Activated gamma-delta T cell treated with anti-CD3 and anti-CD28 coated beads, Interleukin-2, amount 50 U/mL, for 16 hours (primary cell): Measurements from ENCODE around the gene PCBP1.
"Not testable (repeated sequence)": the region's sequence is repeated elsewhere in the genome, so short reads cannot be mapped to it uniquely, and the experiment has no call there.

Experiments used
- DNase-seq: peaks from one replicate; pipeline ENCODE4 v3.0.0-alpha.2; 2020; ENCODE audit warnings: low read depth

Gene PCBP1

DNA sequence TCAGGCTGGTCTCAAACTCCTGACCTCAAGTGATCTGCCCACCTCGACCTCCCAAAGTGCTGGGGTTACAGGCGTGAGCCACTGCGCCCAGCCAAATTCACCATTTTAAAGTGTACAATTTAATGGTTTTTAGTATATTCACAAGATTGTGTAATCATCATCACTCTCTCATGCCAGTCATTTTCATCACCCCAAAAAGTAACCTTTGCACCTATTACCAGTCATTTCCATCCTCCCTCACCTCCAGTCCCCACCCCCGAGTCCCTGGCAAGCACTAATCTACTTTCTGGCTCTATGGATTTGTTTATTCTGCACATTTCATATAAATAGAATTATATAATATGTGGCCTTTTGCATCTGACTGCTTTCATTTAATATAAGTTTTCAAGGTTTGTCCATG is 10.8 kb downstream of the PCBP1 start:
- no peak for DNase-seq

DNA sequence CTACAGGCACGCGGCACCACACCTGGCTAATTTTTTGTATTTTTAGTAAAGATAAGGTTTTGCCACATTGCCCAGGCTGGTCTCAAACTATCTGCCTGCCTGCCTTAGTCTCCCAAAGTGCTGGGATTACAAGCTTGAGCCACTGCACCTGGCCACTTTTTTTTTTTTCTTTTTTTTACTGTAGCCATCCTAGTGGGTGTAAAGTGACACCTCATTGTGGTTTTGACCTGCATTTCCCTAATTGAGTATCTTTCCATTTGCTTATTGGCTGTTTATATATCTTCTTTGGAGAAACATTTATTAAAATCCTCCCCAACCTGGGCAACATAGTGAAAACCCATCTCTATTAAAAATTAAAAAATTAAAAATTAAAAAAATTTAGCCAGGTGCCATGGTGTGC is 12.0 kb downstream of the PCBP1 start:
- DNase-seq: no peak

DNA sequence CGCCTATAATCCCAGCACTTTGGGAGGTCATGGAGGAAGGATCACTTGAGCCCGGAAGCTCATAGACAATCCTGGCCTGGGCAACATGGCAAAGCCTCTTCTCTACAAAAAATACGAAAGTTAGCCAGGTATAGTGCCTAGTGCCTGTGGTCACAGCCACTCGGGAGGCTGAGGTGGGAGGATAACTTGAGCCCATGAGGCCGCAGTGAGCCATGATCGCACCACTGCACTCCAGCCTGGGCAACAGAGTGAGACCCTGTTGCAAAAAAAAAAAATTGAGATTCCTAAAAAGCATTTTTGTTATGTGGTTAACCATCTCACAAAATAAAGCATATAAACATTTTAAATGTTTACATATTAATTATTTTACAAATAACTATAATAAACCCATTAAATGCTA is 13.9 kb downstream of the PCBP1 start:
- no peak for DNase-seq

DNA sequence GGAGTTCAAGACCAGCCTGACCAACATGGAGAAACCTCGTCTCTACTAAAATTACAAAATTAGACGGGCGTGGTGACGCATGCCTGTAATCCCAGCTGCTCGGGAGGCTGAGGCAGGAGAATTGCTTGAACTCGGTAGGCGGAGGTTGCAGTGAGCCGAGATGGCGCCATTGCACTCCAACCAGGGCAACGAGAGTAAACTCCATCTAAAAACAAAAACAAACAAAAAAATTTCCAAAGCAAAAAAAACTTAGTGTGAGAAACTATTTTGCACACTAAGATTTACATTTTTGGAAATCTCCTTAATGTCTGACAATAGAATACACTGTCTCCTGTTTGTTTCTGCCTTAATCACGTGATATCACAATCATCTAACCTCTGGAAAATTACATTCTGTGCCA is 14.4 kb downstream of the PCBP1 start:
- DNase-seq: not testable (repeated sequence)

DNA sequence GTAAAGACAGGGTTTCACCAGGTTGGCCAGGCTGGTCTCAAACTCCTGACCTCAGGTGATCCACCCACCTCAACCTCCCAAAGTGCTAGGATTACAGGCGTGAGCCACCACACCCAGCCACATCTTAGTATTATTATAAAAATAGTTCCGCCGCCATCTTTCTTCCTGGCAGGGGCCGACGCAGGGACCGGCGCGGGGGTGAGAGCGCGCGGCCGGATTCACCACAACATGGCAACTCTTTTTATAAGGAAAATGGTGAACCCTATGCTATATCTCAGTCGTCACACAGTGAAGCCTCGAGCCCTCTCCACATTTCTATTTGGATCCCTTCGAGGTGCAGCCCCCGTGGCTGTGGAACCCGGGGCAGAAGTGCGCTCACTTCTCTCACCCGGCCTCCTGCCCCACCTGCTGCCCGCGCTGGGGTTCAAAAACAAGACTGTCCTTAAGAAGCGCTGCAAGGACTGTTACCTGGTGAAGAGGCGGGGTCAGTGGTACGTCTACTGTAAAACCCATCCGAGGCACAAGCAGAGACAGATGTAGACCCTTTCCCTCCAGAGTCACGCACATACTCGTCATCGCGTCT is 15.1 kb downstream of the PCBP1 start:
- not testable (repeated sequence) for DNase-seq

DNA sequence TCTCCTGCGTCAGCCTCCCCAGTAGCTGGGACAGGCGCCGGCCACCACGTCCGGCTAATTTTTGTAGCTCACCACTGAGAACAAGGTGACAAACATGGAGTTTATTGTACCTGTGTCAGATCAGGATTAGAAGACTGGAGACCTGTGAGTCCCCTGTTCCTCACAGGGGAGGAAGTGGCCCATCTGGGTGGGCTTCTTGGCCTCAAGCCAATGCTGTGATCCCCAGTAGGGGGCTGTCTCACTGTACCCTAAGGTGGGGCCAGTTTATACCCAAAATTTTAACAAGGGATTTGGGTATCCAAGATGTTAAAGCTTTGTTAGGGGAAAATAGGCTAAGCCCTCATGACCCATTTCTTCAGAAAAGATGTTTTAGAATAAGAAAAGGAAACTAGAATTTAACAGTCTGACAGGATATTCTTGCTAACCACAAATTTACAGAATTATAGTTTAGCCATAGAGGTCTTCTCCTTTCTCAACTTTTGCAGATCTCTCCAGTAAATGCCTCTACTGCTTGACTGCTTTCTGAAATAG is 16.3 kb downstream of the PCBP1 start:
- DNase-seq: no peak

DNA sequence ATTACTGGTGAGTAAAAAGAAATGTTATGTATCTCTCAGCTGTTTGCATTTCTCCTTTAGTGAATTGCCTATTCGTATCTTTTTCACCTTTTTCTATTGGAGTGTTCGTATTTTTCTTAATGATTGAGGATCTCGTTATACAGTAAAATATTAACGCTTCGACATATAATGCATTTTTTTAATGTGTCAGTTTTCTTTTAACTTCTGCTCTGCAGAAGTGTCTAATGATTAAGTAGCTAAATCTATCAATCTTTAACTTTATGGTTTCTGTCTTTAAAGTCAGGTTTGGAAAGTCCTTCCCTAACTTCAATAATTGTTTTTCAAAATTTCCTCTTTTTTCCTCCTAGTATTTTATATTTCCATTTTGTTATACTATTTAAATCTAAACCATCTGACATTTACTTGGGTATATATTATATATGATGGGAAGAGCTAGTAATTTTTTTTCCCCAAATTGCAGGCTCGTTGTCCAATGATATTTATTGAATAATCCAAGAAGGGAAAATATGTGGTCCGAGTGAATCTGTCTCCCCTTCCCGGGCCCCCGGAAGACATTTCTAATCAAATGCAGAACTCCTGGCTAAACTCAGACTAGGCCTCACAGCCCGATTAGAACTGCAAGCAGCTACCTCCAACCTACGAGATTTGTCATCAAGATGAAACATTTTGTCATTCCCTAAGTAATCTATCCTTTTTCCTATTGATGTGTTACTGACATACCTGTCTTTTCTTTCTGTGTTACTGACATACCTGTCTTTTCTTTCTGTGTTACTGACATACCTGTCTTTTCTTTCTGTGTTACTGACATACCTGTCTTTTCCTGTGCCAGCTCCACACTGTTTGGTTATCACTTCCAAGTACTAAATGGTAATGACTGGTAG is 17.2 kb downstream of the PCBP1 start:
- DNase-seq: no peak

DNA sequence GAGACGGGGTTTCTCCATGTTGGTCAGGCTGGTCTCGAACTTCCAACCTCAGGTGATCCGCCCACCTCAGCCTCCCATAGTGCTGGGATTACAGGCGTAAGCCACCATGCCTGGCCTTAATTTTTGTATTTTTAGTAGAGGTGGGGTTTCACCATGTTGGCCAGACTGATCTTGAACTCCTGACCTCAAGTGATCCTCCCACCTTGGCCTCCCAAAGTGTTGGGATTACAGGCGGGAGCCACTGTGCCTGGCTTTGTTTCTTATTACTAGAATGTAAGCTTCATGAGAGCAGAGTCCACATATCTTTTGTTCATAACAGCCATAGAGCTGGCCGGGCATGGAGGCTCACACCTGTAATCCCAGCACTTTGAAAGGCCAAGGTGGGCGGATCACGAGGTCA is 18.9 kb downstream of the PCBP1 start:
- DNase-seq: not testable (repeated sequence)

DNA sequence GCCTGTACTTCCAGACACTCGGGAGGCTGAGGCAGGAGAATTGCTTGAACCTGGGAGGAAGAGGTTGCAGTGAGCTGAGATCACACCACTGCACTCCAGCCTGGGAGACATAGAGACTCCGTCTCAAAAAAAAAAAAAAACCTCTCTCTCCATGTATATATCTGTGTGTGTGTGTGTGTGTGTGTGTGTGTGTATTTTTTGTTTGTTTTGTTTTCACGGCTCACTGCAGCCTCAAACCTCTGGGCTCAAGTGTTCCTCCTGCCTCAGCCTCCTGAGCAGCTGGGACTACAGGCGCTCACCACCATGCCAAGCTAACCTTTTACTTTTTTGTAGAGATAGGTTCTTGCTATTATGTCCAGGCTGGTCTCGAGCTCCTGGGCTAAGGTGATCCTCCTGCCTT is 23.1 kb downstream of the PCBP1 start:
- not testable (repeated sequence) for DNase-seq

DNA sequence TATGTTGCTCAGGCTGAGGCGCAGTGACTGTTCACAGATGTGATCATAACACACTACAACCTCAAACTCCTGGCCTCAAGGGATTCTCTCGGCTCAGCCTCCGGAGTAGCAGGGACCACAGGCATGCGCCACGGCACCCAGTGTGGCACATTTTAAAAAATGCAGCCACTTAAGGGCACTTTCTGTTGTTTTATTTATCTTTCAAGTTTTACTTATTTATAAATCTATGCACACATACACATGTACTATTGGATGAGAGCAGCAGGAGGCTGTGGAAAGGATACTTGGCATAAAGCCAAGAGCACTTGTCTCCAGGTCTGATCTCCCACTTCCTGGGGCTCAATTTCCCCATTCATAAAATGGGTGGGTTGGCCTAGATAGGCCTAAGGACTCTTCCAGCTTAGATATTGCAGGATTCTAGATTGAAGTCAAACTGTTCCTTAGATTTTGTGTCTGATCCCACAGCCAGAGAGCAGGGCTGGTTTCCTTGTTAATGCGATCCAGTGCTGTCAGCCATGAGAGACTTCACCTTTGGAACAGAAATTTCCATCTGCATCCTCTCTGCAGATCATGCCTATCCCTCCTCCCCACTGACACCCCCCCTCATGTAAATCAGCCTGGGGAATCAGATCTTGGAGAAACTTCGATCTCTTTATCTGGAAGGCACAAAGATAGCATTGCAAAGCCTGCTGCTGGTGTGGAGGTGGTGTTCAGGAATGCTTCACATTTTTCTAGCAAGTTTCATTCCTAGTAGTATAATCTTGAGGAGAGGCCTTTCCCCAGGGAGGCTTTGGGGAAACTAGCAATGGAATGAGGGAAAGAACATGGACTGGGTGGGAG is 24.7 kb downstream of the PCBP1 start:
- DNase-seq: no peak

DNA sequence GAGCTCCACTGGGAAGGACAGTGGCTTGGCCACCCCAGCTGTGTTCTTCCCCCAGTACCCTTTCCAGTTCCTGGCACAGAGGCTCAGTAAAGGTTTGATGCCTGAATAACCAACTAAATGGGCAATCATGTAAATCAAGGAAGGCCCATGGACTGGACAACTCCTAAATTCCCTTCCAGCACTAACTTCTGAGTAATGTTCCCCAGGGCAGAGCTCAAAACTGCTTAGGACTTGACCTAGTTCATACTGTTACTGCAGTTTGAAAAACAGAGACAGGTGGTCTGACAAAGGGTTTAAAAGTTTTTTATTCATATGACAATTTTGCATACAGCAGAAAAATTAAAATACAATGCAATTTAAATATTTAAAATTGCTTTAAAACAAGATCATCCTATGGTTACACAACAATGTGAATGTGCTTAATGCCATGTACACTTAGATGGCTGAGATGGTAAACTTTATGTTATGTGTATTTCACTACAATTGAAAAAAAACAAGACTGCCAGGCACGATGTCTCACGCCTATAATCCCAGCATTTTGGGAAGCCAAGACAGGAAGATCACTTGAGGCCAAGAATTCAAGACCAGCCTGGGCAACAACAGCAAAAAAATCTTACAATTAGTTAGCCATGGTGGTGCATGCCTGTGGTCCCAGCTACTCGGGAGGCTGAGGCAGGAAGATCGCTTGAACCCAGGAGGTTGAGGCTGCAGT is 26.2 kb downstream of the PCBP1 start:
- no peak for DNase-seq

DNA sequence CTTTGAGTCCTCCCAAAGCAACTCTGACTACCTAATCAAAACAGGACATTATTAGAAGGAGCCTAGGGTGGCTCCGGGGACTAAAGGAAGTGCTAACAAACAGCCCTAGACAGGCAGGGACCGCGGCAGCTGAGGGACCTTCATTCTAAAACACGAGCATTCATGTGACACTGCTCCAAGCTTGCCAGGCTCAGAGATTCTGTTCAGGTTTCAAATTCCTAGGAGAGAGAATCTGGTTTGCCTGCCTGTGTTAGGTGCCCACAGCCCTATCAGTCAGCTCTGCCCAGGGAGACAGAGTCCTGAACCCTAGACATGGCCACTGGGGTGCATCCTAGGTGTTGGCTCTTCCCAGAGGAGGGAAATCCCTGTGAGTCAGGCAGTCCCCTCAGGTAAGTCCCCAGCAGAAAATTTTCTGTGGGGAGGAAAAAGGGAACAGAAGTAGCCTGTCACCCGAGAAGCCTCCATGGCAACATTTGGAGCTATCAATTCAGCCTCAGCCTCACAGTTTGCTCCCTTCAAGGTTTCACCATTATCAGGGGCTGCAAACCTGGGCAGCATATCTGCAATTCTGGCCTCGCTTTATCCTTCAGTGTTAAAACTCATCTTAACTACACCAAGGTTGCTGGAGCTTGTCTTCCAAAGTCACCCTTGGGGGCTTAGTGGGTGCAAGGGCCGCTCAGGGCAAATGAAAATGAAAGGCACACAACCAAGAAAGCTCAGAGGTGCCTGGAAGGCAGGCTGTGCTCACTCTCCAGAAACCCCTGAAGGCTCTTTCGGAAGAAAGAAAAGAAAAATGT is 28.6 kb downstream of the PCBP1 start:
- no peak for DNase-seq

DNA sequence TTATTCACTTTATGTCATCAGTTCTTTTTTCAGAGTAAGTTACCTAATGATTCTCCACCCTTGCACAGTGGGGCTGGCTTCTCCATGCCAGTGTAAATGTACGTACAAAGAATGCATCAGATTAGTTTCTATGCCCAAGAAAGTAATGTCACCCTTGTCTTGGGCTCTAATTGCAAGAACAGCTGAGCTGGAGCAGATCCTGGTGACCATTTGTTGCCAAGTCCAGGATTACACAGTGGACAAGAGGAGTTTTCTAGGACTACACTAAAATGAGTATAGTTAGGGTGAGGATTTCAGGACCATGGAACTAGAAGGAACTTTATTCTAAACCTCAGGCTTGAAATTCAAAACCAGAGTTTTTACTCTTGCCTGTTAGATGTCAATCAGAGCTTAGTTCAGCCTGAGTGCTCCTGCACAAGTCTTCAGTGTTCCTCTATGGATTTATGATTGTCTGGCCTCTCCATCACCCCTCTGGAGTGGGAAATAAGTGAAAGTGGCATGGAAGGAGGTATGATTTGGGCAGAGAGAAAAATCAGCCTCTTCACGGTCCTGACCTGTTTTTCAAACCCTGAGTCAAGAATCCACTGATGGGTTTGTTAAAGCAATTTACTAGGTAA is 29.8 kb downstream of the PCBP1 start:
- DNase-seq: no peak

DNA sequence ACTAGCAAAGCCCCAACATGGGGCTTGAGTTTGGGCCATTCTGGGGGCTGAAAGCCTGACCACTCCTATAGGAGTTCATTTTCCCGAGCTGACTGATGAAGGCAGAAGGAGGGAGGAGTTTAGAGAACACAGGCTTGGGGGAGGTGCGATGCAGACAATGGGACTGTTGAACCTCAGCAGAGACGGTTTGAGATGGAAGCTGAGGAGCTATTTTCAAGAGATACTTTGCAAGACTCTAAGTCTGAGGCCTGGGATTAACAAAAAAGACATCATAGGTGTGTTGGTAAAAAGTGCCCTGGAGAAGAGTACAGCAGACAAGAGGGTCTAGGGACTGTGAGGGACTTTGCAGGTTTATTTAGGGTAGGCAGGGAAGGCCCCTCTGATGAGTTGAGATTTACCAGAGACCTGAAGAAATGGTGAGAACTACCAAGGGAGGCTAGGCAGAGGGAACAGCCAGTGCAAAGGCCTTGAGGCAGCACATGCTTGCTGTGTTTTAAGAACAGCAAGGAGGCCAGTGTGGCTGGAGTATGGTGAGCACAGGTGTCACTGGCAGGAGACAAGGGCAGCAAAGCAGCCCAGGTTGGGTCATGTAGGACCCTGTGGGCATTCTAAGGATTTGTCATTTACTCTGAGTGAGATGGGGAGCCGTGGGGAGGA is 31.6 kb downstream of the PCBP1 start:
- DNase-seq: no peak

DNA sequence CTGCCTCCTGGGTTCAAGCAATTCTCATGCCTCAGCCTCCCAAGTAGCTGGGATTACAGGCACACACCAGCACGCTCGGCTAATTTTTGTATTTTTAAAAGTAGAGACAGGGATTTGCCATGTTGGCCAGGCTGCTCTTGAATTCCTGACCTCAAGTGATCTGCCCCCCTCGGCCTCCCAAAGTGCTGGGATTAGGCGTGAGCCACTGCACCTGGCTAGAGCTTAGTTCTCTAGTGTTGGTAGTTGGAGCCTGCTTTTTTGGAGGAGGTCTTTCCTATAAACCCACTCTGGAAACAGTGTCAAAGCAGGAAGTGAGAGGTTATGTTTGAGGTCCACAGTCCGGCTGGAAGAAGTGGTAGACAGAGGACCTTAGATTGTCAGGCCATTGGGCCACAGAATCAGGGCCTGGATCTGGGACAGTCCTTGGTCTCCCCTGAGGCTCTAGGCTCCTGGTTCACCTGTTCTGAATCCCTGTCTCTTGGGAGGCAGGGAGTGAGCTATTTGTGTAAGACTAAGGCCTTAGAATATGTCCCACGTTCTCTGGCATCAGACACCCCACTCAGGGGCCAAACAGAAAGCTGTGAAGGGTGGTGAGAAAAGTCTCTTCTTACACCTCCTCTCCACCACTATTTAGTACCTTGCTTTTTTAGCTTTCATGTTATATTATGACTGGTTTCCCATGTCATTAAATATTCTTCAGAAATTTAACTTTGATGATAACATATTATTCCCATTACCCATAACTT is 34.5 kb downstream of the PCBP1 start:
- DNase-seq: no peak

DNA sequence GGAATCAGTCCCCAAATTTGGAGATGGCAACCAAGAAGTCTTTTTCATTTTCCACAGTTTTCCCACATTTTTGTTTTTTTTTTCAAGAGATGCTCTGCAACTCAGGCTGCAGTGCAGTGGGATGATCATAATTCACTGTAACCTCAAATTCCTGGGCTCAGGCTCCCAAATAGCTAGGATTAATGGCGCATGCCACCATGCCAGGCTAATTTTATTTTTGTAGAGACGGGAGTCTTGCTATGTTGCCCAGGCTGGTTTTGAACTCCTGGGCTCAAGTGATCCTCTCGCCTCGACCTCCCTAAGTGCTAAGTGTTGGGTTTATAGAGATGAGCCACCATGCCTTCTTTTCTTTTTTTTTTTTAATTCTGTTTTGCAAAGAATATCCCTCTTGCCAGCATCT is 35.2 kb downstream of the PCBP1 start:
- DNase-seq: no peak

DNA sequence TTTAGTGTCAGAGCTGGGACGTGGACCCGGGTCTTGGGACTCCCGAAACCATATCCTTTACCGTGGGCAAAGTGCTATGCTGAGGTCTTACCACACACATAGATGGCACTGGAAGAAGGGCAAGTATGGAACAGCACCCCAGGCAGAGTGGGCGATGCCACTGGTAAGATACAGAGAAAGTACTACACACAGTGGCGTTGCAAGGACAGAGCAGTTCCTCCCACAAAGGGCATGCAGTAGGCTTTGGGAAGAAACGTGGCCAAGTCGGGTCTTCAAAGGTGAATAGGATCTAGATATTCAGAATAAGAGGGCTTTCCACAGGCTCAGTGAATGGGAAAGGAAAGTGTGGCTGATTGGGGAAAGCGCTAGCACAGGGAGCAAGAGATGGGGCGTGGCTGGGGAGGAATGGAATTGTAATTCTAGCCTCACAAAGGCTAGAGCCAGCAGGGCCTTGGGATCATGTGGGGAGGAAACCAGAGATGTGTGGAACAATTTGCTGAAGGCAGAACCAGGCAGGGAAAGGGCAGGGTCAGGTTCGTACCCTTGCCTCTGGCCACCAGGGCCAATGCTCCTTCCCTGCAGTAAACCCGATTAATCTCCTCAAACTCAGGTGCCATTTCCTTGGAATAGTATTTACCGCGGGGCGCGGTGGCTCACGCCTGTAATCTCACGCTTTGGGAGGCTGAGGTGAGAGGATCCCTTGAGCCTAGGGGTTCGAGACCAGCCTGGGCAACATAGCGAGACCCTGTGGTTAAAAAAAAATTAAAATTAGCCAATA is 36.0 kb downstream of the PCBP1 start:
- no peak for DNase-seq

DNA sequence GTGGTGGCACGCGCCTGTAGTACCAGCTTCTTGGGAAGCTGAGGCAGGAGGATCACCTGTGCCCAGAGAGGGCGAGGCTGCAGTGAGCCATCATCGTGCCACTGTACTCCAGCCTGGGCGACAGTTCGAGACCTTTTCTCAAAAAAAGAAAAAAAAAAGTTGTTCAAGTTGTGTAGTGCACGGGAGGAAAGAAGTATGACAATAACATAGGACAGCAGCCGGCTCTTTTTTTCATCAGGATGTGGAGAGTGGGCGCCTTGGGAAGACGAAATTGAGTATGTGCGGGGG is 36.5 kb downstream of the PCBP1 start:
- no peak for DNase-seq

DNA sequence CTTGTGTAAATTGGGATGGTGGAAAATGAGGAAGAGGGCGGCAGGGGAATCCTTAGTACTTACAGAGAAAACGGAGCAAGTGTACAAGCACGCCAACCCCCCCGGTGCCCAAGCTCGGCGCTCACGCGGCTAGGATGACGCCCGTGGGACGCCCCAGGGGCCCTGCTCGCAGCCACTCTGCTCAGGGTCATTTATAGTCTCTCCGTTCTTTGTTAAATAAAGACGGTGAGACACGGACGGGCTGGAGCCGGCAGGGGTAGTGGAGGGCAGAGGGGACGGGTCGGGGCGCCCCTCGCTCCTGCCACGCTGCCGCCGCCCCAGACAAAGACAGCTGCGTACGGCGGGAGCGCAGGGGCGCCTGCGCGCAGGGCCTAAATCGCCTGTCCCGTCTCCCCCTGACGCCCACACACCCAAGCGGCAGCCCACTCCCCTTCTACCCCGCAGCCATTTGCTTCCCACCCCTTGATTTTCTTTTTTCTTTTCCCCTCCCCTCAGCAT is 37.8 kb downstream of the PCBP1 start:
- DNase-seq: no peak
